H9 (cell line): Measurements from ENCODE around the gene PRPS2. TPM values are rescaled to one million over a fixed set of nuclear protein-coding genes. Genes with fewer than 3 reads are reported as not detected.

ENCODE experiments used
- DNase-seq: peaks from one replicate; pipeline ENCODE4 v3.0.0-alpha.2; 2017
- H2AFZ ChIP-seq: one replicate; pipeline ENCODE4 v1.6.1; 2013; ENCODE audit warnings: mild to moderate bottlenecking, low read length, control low read depth, moderate library complexity
- H2AK5ac ChIP-seq: 2 replicates; pipeline ENCODE4 v1.6.1; 2013; ENCODE audit warnings: low read length, control low read depth, mixed read lengths; ENCODE audit not compliant: insufficient read length
- H2BK120ac ChIP-seq: one replicate; pipeline ENCODE4 v1.6.1; 2013; ENCODE audit warnings: low read depth, mild to moderate bottlenecking, low read length, control low read depth, inconsistent platforms; ENCODE audit not compliant: poor library complexity, severe bottlenecking
- H2BK12ac ChIP-seq: 2 replicates; pipeline ENCODE4 v1.6.1; 2013; ENCODE audit warnings: low read length, control low read depth, mixed read lengths, low read depth; ENCODE audit not compliant: insufficient read length
- H2BK15ac ChIP-seq: 2 replicates; pipeline ENCODE4 v1.6.1; 2013; ENCODE audit warnings: low read depth, low read length, control low read depth
- H2BK20ac ChIP-seq: one replicate; pipeline ENCODE4 v1.6.1; 2013; ENCODE audit warnings: low read depth, mild to moderate bottlenecking, low read length, control low read depth, inconsistent platforms; ENCODE audit not compliant: poor library complexity, severe bottlenecking
- H2BK5ac ChIP-seq: 2 replicates; pipeline ENCODE4 v1.6.1; 2013; ENCODE audit warnings: low read length, control low read depth, mixed read lengths; ENCODE audit not compliant: insufficient read length
- H3K14ac ChIP-seq: 2 replicates; pipeline ENCODE4 v1.6.1; 2013; ENCODE audit warnings: low read length, control low read depth; ENCODE audit not compliant: insufficient read depth
- H3K18ac ChIP-seq: 2 replicates; pipeline ENCODE4 v1.6.1; 2013; ENCODE audit warnings: low read depth, mild to moderate bottlenecking, mixed read lengths, low read length, control low read depth; ENCODE audit not compliant: insufficient read length
- H3K23ac ChIP-seq: 2 replicates; pipeline ENCODE4 v1.6.1; 2013; ENCODE audit warnings: low read length, control low read depth, mixed read lengths, low read depth; ENCODE audit not compliant: insufficient read length
- H3K23me2 ChIP-seq: 2 replicates; pipeline ENCODE4 v1.6.1; 2013; ENCODE audit warnings: low read depth, mild to moderate bottlenecking, mixed read lengths, low read length, control low read depth; ENCODE audit not compliant: insufficient read length, poor library complexity, severe bottlenecking
- H3K27ac ChIP-seq: 2 replicates; pipeline ENCODE4 v1.5.1; 2013; ENCODE audit warnings: low read length, control low read depth, mixed read lengths, low read depth; ENCODE audit not compliant: insufficient read length
- H3K27me3 ChIP-seq: 2 replicates; pipeline ENCODE4 v1.6.1; 2013; ENCODE audit warnings: low read length, control low read depth, inconsistent platforms; ENCODE audit not compliant: insufficient read depth
- H3K4ac ChIP-seq: 2 replicates; pipeline ENCODE4 v1.6.1; 2013; ENCODE audit warnings: low read depth, mild to moderate bottlenecking, control low read depth, inconsistent platforms, low read length, moderate library complexity
- H3K4me1 ChIP-seq: 2 replicates; pipeline ENCODE4 v1.6.1; 2013; ENCODE audit warnings: low read length, control low read depth, inconsistent platforms; ENCODE audit not compliant: insufficient read depth
- H3K4me2 ChIP-seq: 2 replicates; pipeline ENCODE4 v1.6.1; 2013; ENCODE audit warnings: low read length, control low read depth, mixed read lengths; ENCODE audit not compliant: insufficient read length, insufficient read depth
- H3K56ac ChIP-seq: 2 replicates; pipeline ENCODE4 v1.6.1; 2013; ENCODE audit warnings: low read depth, mild to moderate bottlenecking, mixed read lengths, low read length, control low read depth; ENCODE audit not compliant: insufficient read length
- H3K79me1 ChIP-seq: 2 replicates; pipeline ENCODE4 v1.6.1; 2013; ENCODE audit warnings: low read depth, mild to moderate bottlenecking, moderate library complexity, low read length, control low read depth, inconsistent platforms; ENCODE audit not compliant: insufficient read depth, poor library complexity, severe bottlenecking
- H3K79me2 ChIP-seq: 2 replicates; pipeline ENCODE4 v1.6.1; 2013; ENCODE audit warnings: low read length, control low read depth, inconsistent platforms; ENCODE audit not compliant: insufficient read depth
- H3K9ac ChIP-seq: 2 replicates; pipeline ENCODE4 v1.6.1; 2013; ENCODE audit warnings: low read length, control low read depth, mixed read lengths; ENCODE audit not compliant: insufficient read length; ENCODE audit errors: extremely low read depth
- H3K9me3 ChIP-seq: one replicate; pipeline ENCODE4 v1.6.1; 2013; ENCODE audit warnings: low read depth, low read length, inconsistent platforms; ENCODE audit not compliant: control insufficient read depth
- H3T11ph ChIP-seq: one replicate; pipeline ENCODE4 v1.6.1; 2013; ENCODE audit warnings: mild to moderate bottlenecking, low read length, control low read depth, inconsistent platforms
- H4K20me1 ChIP-seq: one replicate; pipeline ENCODE4 v1.6.1; 2013; ENCODE audit not compliant: control insufficient read depth, insufficient read length, insufficient read depth
- H4K5ac ChIP-seq: 2 replicates; pipeline ENCODE4 v1.6.1; 2013; ENCODE audit warnings: low read depth, mild to moderate bottlenecking, mixed read lengths, low read length, control low read depth; ENCODE audit not compliant: insufficient read length
- H4K8ac ChIP-seq: replicated peaks from 2 replicates; pipeline ENCODE4 v1.6.1; 2013; ENCODE audit warnings: low read length, control low read depth, mixed read lengths, low read depth; ENCODE audit not compliant: insufficient read length
- H4K91ac ChIP-seq: 2 replicates; pipeline ENCODE4 v1.6.1; 2013; ENCODE audit warnings: low read depth, mild to moderate bottlenecking, moderate library complexity, mixed read lengths, low read length, control low read depth; ENCODE audit not compliant: insufficient read length
- H3K27ac Mint-ChIP-seq, 3 experiments: 2 replicates in 2 of 3; 3 replicates in 1 of 3; pipeline ENCODE4 v1.8.0; 2020 to 2021; ENCODE audit warnings: mixed read lengths in 3 of 3, mild to moderate bottlenecking in 1 of 3, moderate library complexity in 1 of 3
- H3K27me3 Mint-ChIP-seq: 2 replicates; pipeline ENCODE4 v1.8.0; 2021; ENCODE audit warnings: low read depth, mild to moderate bottlenecking, moderate library complexity, mixed read lengths
- H3K36me3 Mint-ChIP-seq, 3 experiments: 2 replicates in 2 of 3; 3 replicates in 1 of 3; pipeline ENCODE4 v1.8.0; 2020 to 2021; ENCODE audit warnings: low read depth in 3 of 3, mixed read lengths in 3 of 3; ENCODE audit not compliant: insufficient read depth in 1 of 3
- H3K4me1 Mint-ChIP-seq, 2 experiments: 2 replicates each; pipeline ENCODE4 v1.8.0; 2020; ENCODE audit warnings: mixed read lengths in 2 of 2
- H3K4me3 Mint-ChIP-seq, 2 experiments: 2 replicates in 1 of 2; 3 replicates in 1 of 2; pipeline ENCODE4 v1.8.0; 2020 to 2021; ENCODE audit warnings: mild to moderate bottlenecking in 2 of 2, mixed read lengths in 2 of 2, moderate library complexity in 1 of 2
- H3K9me3 Mint-ChIP-seq, 2 experiments: 2 replicates in 1 of 2; 3 replicates in 1 of 2; pipeline ENCODE4 v1.8.0; 2020; ENCODE audit warnings: mild to moderate bottlenecking in 2 of 2, mixed read lengths in 2 of 2, moderate library complexity in 1 of 2
- CTCF ChIP-seq: fragments of 200-600 bp; sonication (generic); conservative IDR thresholded peaks from 3 replicates; pipeline ENCODE4 v1.8.0; 2021; ENCODE audit warnings: antibody characterized with exemption, mild to moderate bottlenecking
- WGBS: extraction: QIAGEN DNeasy Blood & Tissue Kit; methylation state at CpG from one replicate; pipeline ENCODE4 v1.1.7; 2013; ENCODE audit warnings: missing lambda C conversion rate, low lambda C conversion rate, mixed read lengths; ENCODE audit not compliant: insufficient read length; ENCODE audit errors: extremely low coverage; 5-methylcytosine and 5-hydroxymethylcytosine counted together
- total RNA-seq: library from RNA; stranded (reverse); gene quantifications from 2 replicates; pipeline ENCODE4 v1.2.1, GENCODE V29; 2021

PRPS2 gene
- total RNA-seq, 1 experiment from 2014 or later, result 28.0 TPM

GRCh38 chrX:12843061-12843667, 52.0 kb downstream of the PRPS2 start:
- no peak for TF ChIP-seq CTCF
- Histone ChIP-seq H3K4me1 (peaks cover 6% of the 10 kb centered on the region; the same call in 1 of the 2 replicates), H3K23ac (no peak overlapping the region), H2BK20ac (no peak overlapping the region), H2BK12ac (no peak overlapping the region), H4K20me1 (no peaks in the 10 kb centered on the region), H2BK120ac (no peak overlapping the region), H3K56ac (no peak overlapping the region), H3K4ac (no peak overlapping the region), H3K9ac (no peak overlapping the region), H3K4me2 (no peak overlapping the region), H3K23me2 (no peaks in the 10 kb centered on the region), H3K27ac (no peak overlapping the region), H4K5ac (no peak overlapping the region), H3T11ph (no peak overlapping the region), H2BK5ac (no peak overlapping the region), H2BK15ac (no peak overlapping the region), H2AK5ac (no peak overlapping the region), H3K9me3 (no peaks in the 10 kb centered on the region), H3K79me1 (no peaks in the 10 kb centered on the region), H3K27me3 (no peaks in the 10 kb centered on the region), H3K14ac (no peak overlapping the region), H4K91ac (no peak overlapping the region), H3K18ac (no peak overlapping the region), H4K8ac (no peak overlapping the region), H3K79me2 (no peaks in the 10 kb centered on the region), H2AFZ (no peak overlapping the region)
- Mint-ChIP-seq H3K9me3 (peaks cover 59 to 60% of the 10 kb centered on the region in 2 experiments), H3K36me3 (no peaks in the 10 kb centered on the region), H3K4me1 (peaks cover 4 to 7% of the 10 kb centered on the region in 2 experiments; a peak in 2 of 4 replicates), H3K27me3 (peaks cover 4% of the 10 kb centered on the region; the same call in 1 of the 2 replicates), H3K4me3 (no peak overlapping the region), H3K27ac (no peak overlapping the region)
- DNase-seq, result no peak
- no CpG with 5 or more reads among the region's 2 CpGs for WGBS
